Measurements from ENCODE around the gene SCUBE1. TPM values are rescaled to one million over a fixed set of nuclear protein-coding genes. Genes with fewer than 3 reads are reported as not detected.

SCUBE1 gene
- total and polyA plus RNA-seq, 2 of the 8 experiments (the other 6 are each of a cell fraction or from before 2014, with no cell fraction given), result 2.3 to 4.9 TPM

DNA sequence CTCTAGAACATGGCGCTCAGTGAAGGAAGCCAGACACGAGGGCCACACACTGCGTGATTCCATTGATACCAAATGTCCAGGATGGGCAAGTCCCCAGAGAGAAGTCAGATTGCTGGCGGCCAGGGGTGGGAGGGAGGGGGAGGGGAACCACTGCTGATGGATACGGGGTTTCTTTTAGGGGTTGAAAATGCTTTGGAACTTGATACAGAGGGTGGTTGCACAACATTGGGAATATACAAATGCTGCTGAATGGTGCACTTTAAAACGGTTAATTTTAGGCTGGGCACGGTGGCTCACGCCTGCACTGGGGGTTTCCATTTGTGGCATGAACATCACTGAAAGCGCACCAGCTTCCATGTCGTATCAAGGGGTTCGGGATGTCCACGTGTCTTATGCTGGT is 186.8 kb downstream of the SCUBE1 start:
- Histone ChIP-seq H4K91ac (replicated peaks; ENCODE audit: insufficient read length, low read length) (peak overlapping the region; percentile 0), H3K79me2 (ENCODE audit: control insufficient read depth in 1 of 2, insufficient read depth in 2 of 2, low read length in 2 of 2) (no peaks in the 10 kb centered on the region), H3K23ac (ENCODE audit: insufficient read length) (no peak overlapping the region), H2AFZ (ENCODE audit: low read length) (no peak overlapping the region), H3K27ac (ENCODE audit: low read depth, low read length) (no peak overlapping the region), H3K9me3 (ENCODE audit: insufficient read depth in 2 of 2, low read depth in 1 of 2, low read length in 1 of 2) (no peaks in the 10 kb centered on the region), H3K56ac (replicated peaks; ENCODE audit: insufficient read length, low read depth, low read length) (no peak overlapping the region), H3K14ac (ENCODE audit: insufficient read length) (no peak overlapping the region), H3K18ac (ENCODE audit: extremely low read depth, low read length) (no peak overlapping the region), H3K27me3 (replicated peaks in 1 of 4; ENCODE audit: control insufficient read depth in 3 of 4, extremely low read depth in 1 of 4, insufficient read depth in 3 of 4, low read length in 3 of 4) (peaks cover 0 to 13% (median 7%) of the 10 kb centered on the region in 4 experiments; a peak in 3 of 7 replicates), H2AK5ac (ENCODE audit: low read depth, low read length) (0 out of 2 replicates have a peak overlapping the region, but pooled peaks have one; percentile 32), H3K4me3 (ENCODE audit: extremely low read depth in 1 of 4, insufficient read depth in 2 of 4, low read depth in 3 of 4, low read length in 4 of 4) (no peak overlapping the region), H2BK120ac (replicated peaks; ENCODE audit: low read depth, low read length) (no peak overlapping the region), H3K4me2 (ENCODE audit: insufficient read depth in 1 of 2, low read depth in 2 of 2, low read length in 2 of 2) (no peak overlapping the region), H3K79me1 (ENCODE audit: low read depth, low read length) (no peaks in the 10 kb centered on the region), H3K23me2 (ENCODE audit: low read depth, low read length) (peaks cover 11% of the 10 kb centered on the region; the same call in 1 of the 2 replicates), H3K4ac (replicated peaks; ENCODE audit: insufficient read length, low read depth, low read length) (peak overlapping the region; percentile 13), H4K8ac (ENCODE audit: extremely low read depth, insufficient read depth, low read length) (peak overlapping the region; percentile 43; the same call in 1 of the 2 replicates), H4K20me1 (replicated peaks in 1 of 2; ENCODE audit: control insufficient read depth in 1 of 2, insufficient read depth in 2 of 2, low read length in 2 of 2) (peaks cover 0 to 2% of the 10 kb centered on the region in 2 experiments), H2BK12ac (ENCODE audit: low read depth, low read length) (0 out of 2 replicates have a peak overlapping the region, but pooled peaks have one; percentile 60), H2BK15ac (ENCODE audit: low read length) (no peak overlapping the region), H3K9ac (replicated peaks in 1 of 4; ENCODE audit: extremely low read depth in 1 of 4, low read depth in 3 of 4, low read length in 3 of 4) (no peak overlapping the region), H2BK20ac (ENCODE audit: low read length) (no peak overlapping the region), H4K5ac (ENCODE audit: insufficient read length, low read depth, low read length) (no peak overlapping the region), H3K4me1 (replicated peaks in 1 of 4; ENCODE audit: control insufficient read depth in 3 of 4, insufficient read depth in 4 of 4, low read length in 3 of 4) (peaks cover 0 to 19% (median 16%) of the 10 kb centered on the region in 4 experiments; a peak in 6 of 7 replicates), H3K36me3 (ENCODE audit: control insufficient read depth in 2 of 4, insufficient read depth in 4 of 4, low read length in 3 of 4) (no peaks in the 10 kb centered on the region), H2BK5ac (ENCODE audit: low read depth, low read length) (no peak overlapping the region)
- no peak for DNase-seq (ENCODE audit: low read depth in 1 of 2, low spot score in 2 of 2)
- ChIA-PET POLR2A (ENCODE audit: partially characterized antibody) (no interaction called here), CTCF (ENCODE audit: partially characterized antibody) (interaction anchor here (0.6 to 1.5 kb wide), 4 partner anchors 7 to 75 kb away, joined by 3 to 5 read pairs (median 4); no protein-coding TSS in a partner anchor)
- 75% methylated on average over 9 of the region's 12 CpGs; no CpG with 5 or more reads in 1 of the 2 experiments for WGBS, 2 experiments (ENCODE audit: extremely low coverage in 1 of 2, insufficient coverage in 1 of 2, insufficient read length in 1 of 2, insufficient replicate concordance in 2 of 2, low coverage in 1 of 2, low lambda C conversion rate in 2 of 2, missing lambda C conversion rate in 1 of 2)
- FAIRE-seq, result no peak
- TF ChIP-seq SUZ12 (IDR thresholded peaks at IDR 0.05; ENCODE audit: low read length), result no peak
- no peak for TF ChIP-seq CEBPB (IDR thresholded peaks at IDR 0.05; ENCODE audit: low read depth, low read length)
- TF ChIP-seq RBBP5 (IDR thresholded peaks at IDR 0.05; ENCODE audit: borderline replicate concordance, low read depth, low read length), result no peak
- no peak for TF ChIP-seq RXRA (IDR thresholded peaks at IDR 0.05; ENCODE audit: insufficient read depth, low read depth, low read length)
- TF ChIP-seq, protein P1, sequence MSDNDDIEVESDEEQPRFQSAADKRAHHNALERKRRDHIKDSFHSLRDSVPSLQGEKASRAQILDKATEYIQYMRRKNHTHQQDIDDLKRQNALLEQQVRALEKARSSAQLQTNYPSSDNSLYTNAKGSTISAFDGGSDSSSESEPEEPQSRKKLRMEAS (IDR thresholded peaks at IDR 0.05), result no peak
- no peak for TF ChIP-seq RAD21 (IDR thresholded peaks at IDR 0.05 in 1 of 2, conservative IDR thresholded peaks at IDR 0.05 in 1 of 2; ENCODE audit: low read depth in 2 of 2, low read length in 2 of 2)
- TF ChIP-seq RFX5 (IDR thresholded peaks at IDR 0.05; ENCODE audit: borderline replicate concordance, low read depth, low read length), result no peak
- no peak for TF ChIP-seq SIX5 (IDR thresholded peaks at IDR 0.05; ENCODE audit: low read depth, low read length)
- no peak for TF ChIP-seq BRCA1 (IDR thresholded peaks at IDR 0.05; ENCODE audit: low read depth, low read length)
- TF ChIP-seq EP300 (IDR thresholded peaks at IDR 0.05; ENCODE audit: borderline replicate concordance in 1 of 2, low read depth in 2 of 2, low read length in 2 of 2), result no peak
- TF ChIP-seq EGR1 (IDR thresholded peaks at IDR 0.05; ENCODE audit: borderline replicate concordance, low read depth, low read length), result no peak
- TF ChIP-seq SIN3A (conservative IDR thresholded peaks at IDR 0.05 in 1 of 2, IDR thresholded peaks at IDR 0.05 in 1 of 2; ENCODE audit: low read depth in 1 of 2, low read length in 2 of 2), result no peak
- TF ChIP-seq ASH2L (IDR thresholded peaks at IDR 0.05; ENCODE audit: low read length), result no peak
